GM21576 (cell line): ENCODE measurements around the gene MYRFL.
"Not testable (repeated sequence)": the region's sequence is repeated elsewhere in the genome, so short reads cannot be mapped to it uniquely, and the experiment has no call there.

ENCODE experiments used
- ATAC-seq: cut with Tn5 transposase; IDR thresholded peaks from one replicate; pipeline ENCODE4 v1.9.1; 2021; ENCODE audit warnings: mild to moderate bottlenecking, moderate library complexity; ENCODE audit not compliant: unreplicated experiment

The MYRFL gene

GRCh38 chr12:69984241-69984640 lies 159.2 kb downstream of the MYRFL start:
- ATAC-seq: no peak

DNA sequence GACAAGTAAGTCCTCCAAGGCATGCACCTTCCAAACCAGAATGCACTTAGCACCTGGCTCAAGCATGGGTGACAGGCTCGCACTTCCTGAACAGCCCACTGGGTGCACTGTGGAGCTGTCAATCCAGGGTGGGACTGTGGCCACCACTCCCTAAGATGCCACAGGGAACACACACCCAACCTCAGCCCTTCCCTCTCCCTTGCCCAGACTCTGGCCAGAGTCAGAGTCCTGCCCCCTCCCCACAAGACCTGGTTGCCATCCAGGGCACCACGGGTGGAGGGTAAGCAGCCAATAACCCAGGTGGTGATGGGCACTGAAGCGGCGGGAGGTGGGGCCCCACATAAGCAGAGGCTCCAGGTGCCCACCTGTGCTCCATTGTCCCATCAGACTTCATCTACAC lies 160.6 kb downstream of the MYRFL start:
- peak; percentile 95 for ATAC-seq

DNA sequence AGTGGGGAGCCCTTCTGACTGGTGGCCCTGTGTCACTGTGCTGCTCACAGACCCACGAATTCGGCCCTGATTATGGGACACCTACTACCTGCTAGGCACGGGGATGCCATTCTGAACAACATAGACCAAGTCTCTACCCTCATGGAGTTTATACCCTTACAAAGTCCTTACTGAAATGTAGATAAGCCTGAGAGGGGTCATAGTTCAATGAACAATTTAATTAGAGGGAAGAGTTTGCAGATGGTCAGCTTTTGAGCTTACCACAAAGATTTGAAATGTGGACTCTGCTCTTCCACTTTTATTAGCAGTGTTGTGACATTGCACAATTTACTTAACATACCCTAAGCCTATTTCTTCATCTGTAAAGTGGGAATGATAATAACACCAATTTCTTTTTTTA lies 161.1 kb downstream of the MYRFL start:
- ATAC-seq: no peak

- no peak for ATAC-seq
These were observed 162.6 kb downstream of the MYRFL start for GRCh38 chr12:69987579-69988091.

- ATAC-seq: no peak
These were observed 163.7 kb downstream of the MYRFL start for GRCh38 chr12:69988481-69989321.

- ATAC-seq: no peak
These were observed 166.8 kb downstream of the MYRFL start for GRCh38 chr12:69991690-69992288.

- no peak for ATAC-seq
These were observed 168.4 kb downstream of the MYRFL start for GRCh38 chr12:69993433-69993832.

DNA sequence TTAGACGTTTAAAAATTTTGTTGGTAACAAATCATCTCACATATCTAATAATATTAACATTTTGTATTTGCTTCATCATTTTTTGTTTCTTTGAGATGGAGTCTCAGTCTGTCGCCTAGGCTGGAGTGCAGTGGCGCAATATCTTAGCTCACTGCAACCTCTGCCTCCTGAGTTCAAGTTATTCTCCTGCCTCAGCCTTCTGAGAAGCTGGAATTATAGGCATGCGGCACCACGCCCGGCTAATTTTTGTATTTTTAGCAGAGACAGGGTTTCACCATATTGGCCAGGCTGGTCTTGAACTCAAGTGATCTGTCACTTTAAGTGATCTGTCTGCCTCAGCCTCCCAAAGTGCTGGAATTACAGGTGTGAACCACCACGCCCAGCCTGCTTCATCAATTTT lies 169.1 kb downstream of the MYRFL start:
- not testable (repeated sequence) for ATAC-seq

- no peak for ATAC-seq
These were observed 169.7 kb downstream of the MYRFL start for GRCh38 chr12:69994724-69995173.

DNA sequence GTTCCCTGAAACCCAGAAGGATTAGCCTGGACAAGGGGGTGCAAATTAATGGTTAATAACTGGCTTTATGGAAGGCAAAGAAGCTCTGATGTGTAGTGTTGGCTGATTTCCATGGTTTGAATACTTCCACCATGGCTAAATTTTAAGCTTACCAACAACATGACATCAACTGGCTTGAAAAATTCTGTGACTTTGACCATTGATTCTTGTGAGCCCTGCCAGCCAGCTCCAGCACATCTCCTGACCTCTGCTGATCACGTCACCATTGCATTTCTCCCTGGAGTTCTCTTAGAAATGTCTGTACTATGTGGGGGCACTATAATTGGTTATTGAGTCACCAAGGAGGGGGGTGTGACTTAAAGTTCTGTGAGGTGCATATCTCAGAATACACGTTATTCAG lies 171.2 kb downstream of the MYRFL start:
- no peak for ATAC-seq

DNA sequence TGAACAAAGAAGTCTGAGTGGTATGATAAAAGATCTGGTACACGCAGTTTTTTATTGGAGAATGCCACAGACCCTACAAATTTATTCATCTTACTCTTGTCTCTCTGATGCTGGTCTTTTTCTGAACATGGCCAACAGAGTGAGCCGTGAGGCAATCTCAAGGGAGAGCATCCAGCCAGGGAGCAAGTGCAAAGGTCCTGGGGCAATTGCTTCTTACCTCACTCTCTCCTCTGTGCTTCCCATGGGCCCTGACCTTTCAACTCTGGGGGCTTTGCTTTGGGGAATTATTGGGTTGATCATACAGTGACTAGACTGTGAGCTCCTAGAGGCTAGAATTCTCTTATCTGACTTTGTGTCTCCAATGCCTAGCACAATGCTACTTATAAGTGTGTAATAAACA lies 171.7 kb downstream of the MYRFL start:
- ATAC-seq: no peak

DNA sequence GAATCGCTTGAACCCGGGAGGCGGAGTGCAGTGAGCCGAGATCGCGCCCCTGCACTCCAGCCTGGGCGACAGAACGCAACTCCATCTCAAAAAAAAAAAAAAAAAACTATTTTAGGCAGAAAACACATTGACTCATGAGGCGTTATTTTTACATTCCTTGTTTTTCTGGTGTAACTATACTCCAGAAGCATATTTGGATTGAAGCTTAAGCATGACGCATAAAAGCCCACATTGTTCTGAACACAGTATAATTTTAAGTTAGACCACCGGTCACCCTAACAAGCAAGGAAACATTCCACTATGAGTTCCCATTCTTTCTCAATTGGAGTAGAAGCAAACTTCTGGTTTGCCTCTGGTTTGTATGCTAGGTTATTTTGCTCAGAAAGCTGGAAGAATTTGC lies 173.0 kb downstream of the MYRFL start:
- ATAC-seq: no peak

DNA sequence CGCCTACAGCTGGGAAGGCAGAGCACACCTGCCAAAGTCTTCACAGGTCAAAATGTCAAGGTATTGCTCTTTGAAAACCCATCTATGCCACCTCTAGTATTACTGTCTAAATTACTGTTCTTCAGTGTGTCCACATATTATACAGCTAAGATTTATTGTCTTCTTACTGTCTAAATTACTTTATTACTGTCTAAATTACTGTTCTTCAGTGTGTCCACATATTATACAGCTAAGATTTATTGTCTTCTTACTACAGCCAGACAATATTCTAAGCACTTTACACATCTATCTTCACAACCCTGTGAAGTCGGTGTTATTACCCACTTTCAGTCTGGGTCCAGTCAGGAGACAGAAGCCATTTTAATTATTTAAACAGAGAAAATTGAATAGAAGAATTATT lies 173.9 kb downstream of the MYRFL start:
- ATAC-seq: no peak

GRCh38 chr12:69999561-69999960 lies 174.5 kb downstream of the MYRFL start:
- no peak for ATAC-seq

GRCh38 chr12:70002097-70002911 lies 177.3 kb downstream of the MYRFL start:
- ATAC-seq: no peak

- no peak for ATAC-seq
These were observed 177.9 kb downstream of the MYRFL start for GRCh38 chr12:70002912-70003255.

GRCh38 chr12:70005864-70006618 lies 181.0 kb downstream of the MYRFL start:
- no peak for ATAC-seq

GRCh38 chr12:70006619-70006973 lies 181.6 kb downstream of the MYRFL start:
- ATAC-seq: no peak

- ATAC-seq: no peak
These were observed 182.7 kb downstream of the MYRFL start for GRCh38 chr12:70007687-70008086.
